GM18858 (cell line): ENCODE results near the gene MRPL46.
A peak's percentile ranks its signal among the peaks of the same experiment; 100 is the strongest.
"Not testable (repeated sequence)": the region's sequence is repeated elsewhere in the genome, so short reads cannot be mapped to it uniquely, and the experiment has no call there.

Experiments used
- ATAC-seq: cut with Tn5 transposase; IDR thresholded peaks from one replicate; pipeline ENCODE4 v1.9.1; 2021; ENCODE audit not compliant: unreplicated experiment

MRPL46 gene

GRCh38 chr15:88447206-88447605 lies 20.0 kb downstream of the MRPL46 start:
- ATAC-seq: no peak

GRCh38 chr15:88441076-88441730 lies 26.0 kb downstream of the MRPL46 start:
- ATAC-seq: no peak

- no peak for ATAC-seq
Measured at GRCh38 chr15:88440021-88440420, 27.2 kb downstream of the MRPL46 start.

GRCh38 chr15:88438181-88438580 lies 29.0 kb downstream of the MRPL46 start:
- ATAC-seq: no peak

- not testable (repeated sequence) for ATAC-seq
Measured at GRCh38 chr15:88434106-88434505, 33.1 kb downstream of the MRPL46 start.

GRCh38 chr15:88433046-88433685 lies 34.0 kb downstream of the MRPL46 start:
- ATAC-seq: no peak

- no peak for ATAC-seq
Measured at GRCh38 chr15:88431441-88431840, 35.7 kb downstream of the MRPL46 start.

- no peak for ATAC-seq
Measured at GRCh38 chr15:88430051-88430450, 37.1 kb downstream of the MRPL46 start.

GRCh38 chr15:88428805-88429605 lies 38.2 kb downstream of the MRPL46 start:
- ATAC-seq: no peak

GRCh38 chr15:88428053-88428452 lies 39.1 kb downstream of the MRPL46 start:
- no peak for ATAC-seq

GRCh38 chr15:88426304-88426703 lies 40.9 kb downstream of the MRPL46 start:
- ATAC-seq: no peak

- no peak for ATAC-seq
Measured at GRCh38 chr15:88423331-88423730, 43.9 kb downstream of the MRPL46 start.

GRCh38 chr15:88419830-88420229 lies 47.4 kb downstream of the MRPL46 start:
- peak; percentile 47 for ATAC-seq
